BJ (cell line): ENCODE data around the gene TNS1. TPM values are rescaled to one million over a fixed set of nuclear protein-coding genes. Genes with fewer than 3 reads are reported as not detected.

Experiments
- CTCF ChIA-PET: fragments of 350-600 bp; formaldehyde crosslinking; extraction: SDS; loops from one replicate; lab custom pipeline; 2021; ENCODE audit warnings: antibody characterized with exemption, inconsistent platforms; lab: Yijun Ruan, JAX
- POLR2A ChIA-PET: fragments of 300-600 bp; sonication (Branson Sonifier 250); formaldehyde crosslinking; extraction: SDS; loops from one replicate; lab custom pipeline; 2021; ENCODE audit warnings: antibody characterized with exemption; lab: Charles Lee
- DNase-seq: peaks from one replicate; pipeline ENCODE4 v3.0.0-alpha.2; 2011; ENCODE audit warnings: low read depth
- H3K27me3 ChIP-seq: 2 replicates; pipeline ENCODE4 v1.6.0; 2011; ENCODE audit warnings: low read length; ENCODE audit not compliant: control insufficient read depth, insufficient read depth
- H3K36me3 ChIP-seq: 2 replicates; pipeline ENCODE4 v1.5.1; 2011; ENCODE audit warnings: low read length; ENCODE audit not compliant: control insufficient read depth, insufficient read depth
- H3K4me3 ChIP-seq: 2 replicates; pipeline ENCODE4 v1.5.1; 2011; ENCODE audit warnings: low read depth, mild to moderate bottlenecking, control low read depth, low read length
- CTCF ChIP-seq: IDR thresholded peaks from 2 replicates; pipeline ENCODE4 v1.5.1; 2011; ENCODE audit warnings: low read depth, mild to moderate bottlenecking, control low read depth, inconsistent platforms, low read length, moderate library complexity; ENCODE audit not compliant: insufficient read depth
- polyA plus RNA-seq: library from polyadenylated mRNA; depleted of rRNA; stranded (reverse); fragments of >200 nt; gene quantifications from 2 replicates; pipeline ENCODE4 v1.2.3, GENCODE V29; 2011

Gene TNS1
- polyA plus RNA-seq, 1 experiment: 35.6 TPM

- POLR2A ChIA-PET: no interaction called here
- Histone ChIP-seq H3K4me3 (no peak overlapping the region), H3K36me3 (peaks cover 20% of the 10 kb centered on the region), H3K27me3 (no peaks in the 10 kb centered on the region)
- CTCF ChIA-PET: interaction anchor here (0.6 to 1.9 kb wide), 3 partner anchors 86 to 193 kb away, joined by 3 to 4 read pairs (median 3); no protein-coding TSS in a partner anchor
- TF ChIP-seq CTCF: no peak
- DNase-seq: no peak
These were observed 201.7 kb downstream of the TNS1 start for GRCh38 chr2:217801115-217801531.

- POLR2A ChIA-PET: no interaction called here
These were observed 202.2 kb downstream of the TNS1 start for GRCh38 chr2:217800433-217801114.

GRCh38 chr2:217799563-217800432 is 203.0 kb downstream of the TNS1 start:
- ChIA-PET CTCF (interaction anchor here (0.7 to 2.4 kb wide), 5 partner anchors 8 to 87 kb away, joined by 3 to 14 read pairs (median 4); no protein-coding TSS in a partner anchor), POLR2A (no interaction called here)
- DNase-seq: no peak
- TF ChIP-seq CTCF: no peak
- H3K4me3 ChIP-seq: no peak overlapping the region
- H3K36me3 ChIP-seq: peaks cover 20% of the 10 kb centered on the region
- no peaks in the 10 kb centered on the region for H3K27me3 ChIP-seq

More at GRCh38 chr2:217800433-217801114, 202.2 kb downstream of the TNS1 start:
- no peak for DNase-seq
- Histone ChIP-seq H3K4me3 (no peak overlapping the region), H3K27me3 (no peaks in the 10 kb centered on the region), H3K36me3 (peaks cover 20% of the 10 kb centered on the region)
- TF ChIP-seq CTCF: no peak
- CTCF ChIA-PET: interaction anchor here (0.6 to 2.4 kb wide), 5 partner anchors 8 to 193 kb away, joined by 3 to 14 read pairs (median 4); no protein-coding TSS in a partner anchor

- no peak overlapping the region for H3K4me3 ChIP-seq
- peaks cover 15% of the 10 kb centered on the region for H3K36me3 ChIP-seq
- no peak for TF ChIP-seq CTCF
- no peak for DNase-seq
- POLR2A ChIA-PET: no interaction called here
- H3K27me3 ChIP-seq: no peaks in the 10 kb centered on the region
- CTCF ChIA-PET: interaction anchor here (0.7 to 2.4 kb wide), 4 partner anchors 9 to 181 kb away, joined by 3 to 14 read pairs (median 5); no protein-coding TSS in a partner anchor
These were observed 203.8 kb downstream of the TNS1 start for GRCh38 chr2:217798743-217799562.
